Kasumi-1 (cell line): ENCODE data around the gene TGFB1I1.
"Not testable (repeated sequence)": the region's sequence is repeated elsewhere in the genome, so short reads cannot be mapped to it uniquely, and the experiment has no call there.

ENCODE experiments used
- DNase-seq, 2 experiments: peaks; one replicate each; lab custom pipeline; 2025; lab: John Stamatoyannopoulos, UW

TGFB1I1 gene

GRCh38 chr16:31517800-31518402 is 45.9 kb downstream of the TGFB1I1 start:
- no peak for DNase-seq

GRCh38 chr16:31519759-31520431 is 47.9 kb downstream of the TGFB1I1 start:
- DNase-seq, result no peak

- DNase-seq, result no peak
Measured at GRCh38 chr16:31521368-31521767, 49.4 kb downstream of the TGFB1I1 start.

- no peak for DNase-seq
Measured at GRCh38 chr16:31522071-31522470, 50.1 kb downstream of the TGFB1I1 start.

- not testable (repeated sequence) for DNase-seq
Measured at GRCh38 chr16:31523768-31524167, 51.8 kb downstream of the TGFB1I1 start.

- no peak for DNase-seq
Measured at GRCh38 chr16:31525113-31525512, 53.2 kb downstream of the TGFB1I1 start.
